NCI-H345 treated with DMSO at 0.1 percent for 48 hours (cell line): ENCODE results near the gene DLG1.
"Not testable (repeated sequence)": the region's sequence is repeated elsewhere in the genome, so short reads cannot be mapped to it uniquely, and the experiment has no call there.

ENCODE experiments used
- DNase-seq: peaks from one replicate; lab custom pipeline; 2025; ENCODE audit not compliant: unreplicated experiment; lab: John Stamatoyannopoulos, UW

DLG1 gene

DNA sequence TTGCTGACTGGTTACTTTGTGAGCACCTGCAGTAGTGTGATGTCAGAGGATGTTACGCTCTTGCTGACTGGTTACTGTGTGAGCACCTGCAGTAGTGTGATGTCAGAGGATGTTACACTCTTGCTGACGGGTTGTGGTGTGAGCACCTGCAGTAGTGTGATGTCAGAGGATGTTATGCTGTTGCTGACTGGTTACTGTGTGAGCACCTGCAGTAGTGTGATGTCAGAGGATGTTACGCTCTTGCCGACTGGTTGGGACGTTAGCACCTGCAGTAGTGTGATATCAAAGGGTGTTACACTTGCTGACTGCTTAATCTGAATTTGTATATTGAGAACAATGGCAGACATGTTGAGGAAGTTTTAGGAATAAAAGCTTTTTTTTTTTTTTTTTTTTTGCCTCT lies 263.6 kb downstream of the DLG1 start:
- DNase-seq = not testable (repeated sequence)

DNA sequence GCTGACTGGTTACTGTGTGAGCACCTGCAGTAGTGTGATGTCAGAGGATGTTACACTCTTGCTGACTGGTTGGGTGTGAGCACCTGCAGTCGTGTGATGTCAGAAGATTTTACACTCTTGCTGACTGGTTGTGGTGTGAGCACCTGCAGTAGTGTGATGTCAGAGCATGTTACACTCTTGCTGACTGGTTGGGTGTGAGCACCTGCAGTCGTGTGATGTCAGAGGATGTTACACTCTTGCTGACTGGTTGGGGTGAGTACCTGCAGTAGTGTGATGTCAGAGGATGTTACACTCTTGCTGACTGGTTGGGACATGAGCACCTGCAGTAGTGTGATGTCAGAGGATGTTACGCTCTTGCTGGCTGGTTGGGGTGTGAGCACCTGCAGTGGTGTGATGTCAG lies 264.6 kb downstream of the DLG1 start:
- not testable (repeated sequence) for DNase-seq

DNA sequence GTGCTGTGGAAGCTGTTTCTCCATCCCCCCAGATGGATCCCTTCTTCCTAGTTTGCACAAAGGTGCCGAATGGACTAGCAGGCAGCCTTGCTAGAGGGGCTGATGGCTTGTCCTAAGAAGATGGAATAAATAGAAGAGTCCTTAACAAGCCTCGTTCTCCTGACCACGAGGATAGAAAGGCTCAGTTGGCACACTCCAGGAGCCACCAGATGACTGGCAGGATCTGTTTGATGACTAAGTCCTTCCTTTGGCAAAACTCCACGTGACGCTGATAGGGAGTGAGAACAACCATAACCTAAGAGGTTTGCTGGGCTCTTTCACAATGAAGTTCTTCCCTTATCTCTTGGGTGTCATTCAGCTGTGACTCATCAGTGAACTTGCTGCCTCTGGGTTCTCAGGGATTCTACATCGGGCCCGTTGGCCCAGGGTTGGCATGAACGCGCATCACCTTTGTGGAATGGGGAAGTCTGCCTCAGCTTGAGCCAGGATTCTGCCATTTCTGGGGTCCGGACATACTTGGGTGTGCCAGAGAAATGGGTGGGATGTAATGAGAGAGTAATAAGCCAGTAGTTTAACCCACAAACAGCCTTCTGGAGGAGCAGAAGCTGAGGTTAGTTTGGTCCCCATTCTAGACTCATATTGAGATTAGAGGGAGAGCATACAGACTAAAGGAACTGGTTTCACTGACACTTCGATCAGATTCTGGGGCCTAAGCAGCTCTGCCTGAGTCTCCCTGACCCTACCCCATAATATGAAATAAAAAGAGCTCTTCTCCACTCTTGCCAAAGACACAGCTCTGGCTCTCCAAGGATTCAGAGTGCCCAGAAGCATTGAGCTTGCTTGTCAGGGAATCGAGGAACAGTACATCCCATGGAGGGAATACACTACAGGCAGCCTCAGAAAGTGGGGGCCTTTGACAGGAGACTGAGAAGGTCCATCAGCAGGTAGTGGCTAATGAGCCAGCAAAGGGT lies 266.8 kb downstream of the DLG1 start:
- no peak for DNase-seq

DNA sequence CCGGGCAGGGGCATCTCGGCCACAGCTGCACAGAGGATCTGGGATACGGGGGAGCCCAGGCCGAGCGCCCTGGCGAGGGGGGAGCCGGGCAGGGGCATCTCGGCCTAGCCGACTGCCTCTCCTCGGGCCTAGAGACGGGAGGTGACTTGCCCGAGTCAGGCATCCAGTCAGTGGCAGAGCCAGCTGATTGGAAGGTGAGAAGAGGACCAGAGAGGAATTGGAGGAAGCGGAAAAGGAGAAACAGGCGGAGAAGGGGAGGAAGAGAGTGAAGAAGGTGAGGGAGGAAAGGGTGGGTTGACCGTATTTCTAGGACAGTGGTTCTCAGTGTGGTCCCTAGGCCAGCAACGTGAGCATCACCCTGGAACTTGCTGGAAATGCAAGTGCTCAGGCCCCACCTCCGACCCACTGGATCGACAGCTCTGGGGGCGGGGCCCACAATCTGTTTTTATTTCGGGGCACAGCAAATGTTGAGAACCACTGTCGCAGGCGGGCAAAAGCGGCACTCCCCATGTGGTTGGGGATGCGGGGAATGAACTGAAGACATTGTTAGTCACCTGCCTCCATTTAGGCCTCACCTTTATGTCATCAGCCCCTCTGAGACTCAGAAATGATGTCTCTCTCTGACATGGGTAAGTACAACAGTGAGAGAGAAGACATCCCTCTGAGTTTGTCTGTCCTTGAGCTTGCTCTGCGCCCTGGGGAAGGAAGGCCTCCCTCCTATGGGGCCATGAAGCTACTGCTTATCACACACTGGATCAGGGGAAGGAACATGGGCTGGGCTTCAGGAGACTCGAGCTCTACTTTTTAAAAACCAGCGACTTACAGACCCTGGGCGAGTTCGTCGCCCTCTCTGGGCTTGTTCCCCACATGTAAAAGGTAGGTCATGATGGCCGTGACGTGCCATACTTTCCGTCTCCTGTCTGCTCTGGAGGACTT lies 267.8 kb downstream of the DLG1 start:
- no peak for DNase-seq

DNA sequence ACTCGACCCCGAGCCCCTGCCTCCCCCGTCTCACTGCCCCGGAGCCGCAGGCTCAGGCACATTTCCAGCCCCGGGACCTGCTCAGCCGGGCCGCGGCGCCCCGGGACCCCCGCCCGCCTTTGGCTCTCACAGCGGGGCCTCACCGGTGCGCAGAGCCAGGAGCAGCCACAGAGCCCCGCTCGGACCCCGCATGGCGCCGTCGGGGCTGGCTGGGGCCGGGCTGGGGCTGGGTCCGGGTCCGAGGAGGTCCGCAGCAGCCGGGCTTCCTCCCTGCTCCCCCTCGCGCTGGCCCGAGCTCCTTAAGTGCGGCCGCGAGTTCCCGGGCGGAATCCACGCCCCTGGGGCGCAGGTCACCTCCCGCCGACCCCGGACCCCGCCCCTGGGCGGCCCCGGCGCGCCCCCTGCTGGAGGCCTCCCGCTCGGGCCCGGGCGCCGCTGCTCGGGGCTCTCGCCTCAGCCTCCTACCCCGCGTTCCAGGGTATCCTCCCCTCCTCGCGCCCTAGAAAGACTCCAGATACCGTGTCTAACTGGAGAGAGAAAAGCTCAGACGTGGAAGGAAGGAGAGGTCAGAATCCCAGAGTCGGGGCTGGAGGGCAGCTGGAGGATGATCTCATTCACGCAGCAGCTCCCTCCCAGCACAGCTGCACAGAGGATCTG lies 268.8 kb downstream of the DLG1 start, which contains the start of gene MELTF:
TSS of gene MELTF (minus strand) at position 307 of the 657 bp plus-strand sequence. CDS start at position 192, 115 bp downstream.
- no peak for DNase-seq

DNA sequence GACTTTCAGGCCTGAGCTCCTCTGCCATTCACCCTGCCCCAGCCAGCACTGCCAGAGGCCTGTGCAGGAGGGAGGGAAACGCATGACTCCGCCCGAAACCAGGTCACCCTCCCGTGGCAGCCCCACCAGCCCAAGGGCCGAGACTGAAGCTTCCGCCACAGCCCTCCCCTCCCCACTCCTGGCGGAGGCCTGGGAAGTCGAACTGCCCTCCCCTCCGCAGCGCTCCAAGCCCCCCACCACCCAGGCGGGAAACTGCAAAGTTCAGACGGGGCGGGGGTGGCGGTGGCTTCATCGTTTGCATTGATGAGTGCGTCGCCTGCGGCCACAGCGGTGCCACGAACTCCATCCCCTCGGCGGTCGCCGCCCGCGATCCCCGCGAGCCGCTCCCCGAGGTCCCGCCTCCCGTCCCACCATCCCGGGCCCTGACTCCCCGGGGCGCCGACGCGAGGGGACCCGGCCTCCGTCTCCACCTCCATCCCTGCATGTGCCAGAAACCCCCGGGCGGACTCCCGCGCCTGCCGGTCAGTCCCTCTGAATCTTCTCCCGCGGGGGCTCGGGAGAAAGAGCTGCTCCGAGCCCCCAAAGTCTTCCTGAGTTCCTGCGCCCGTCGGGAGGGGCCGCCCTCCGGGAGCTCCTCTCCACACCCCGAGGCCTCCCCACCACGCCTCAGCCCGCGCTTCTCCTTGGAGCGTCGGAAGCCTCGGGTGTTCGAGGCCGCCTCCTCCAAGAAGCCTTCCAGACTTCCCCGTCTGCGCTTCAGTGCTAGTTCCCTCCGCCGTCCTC lies 269.5 kb downstream of the DLG1 start:
- no peak for DNase-seq

DNA sequence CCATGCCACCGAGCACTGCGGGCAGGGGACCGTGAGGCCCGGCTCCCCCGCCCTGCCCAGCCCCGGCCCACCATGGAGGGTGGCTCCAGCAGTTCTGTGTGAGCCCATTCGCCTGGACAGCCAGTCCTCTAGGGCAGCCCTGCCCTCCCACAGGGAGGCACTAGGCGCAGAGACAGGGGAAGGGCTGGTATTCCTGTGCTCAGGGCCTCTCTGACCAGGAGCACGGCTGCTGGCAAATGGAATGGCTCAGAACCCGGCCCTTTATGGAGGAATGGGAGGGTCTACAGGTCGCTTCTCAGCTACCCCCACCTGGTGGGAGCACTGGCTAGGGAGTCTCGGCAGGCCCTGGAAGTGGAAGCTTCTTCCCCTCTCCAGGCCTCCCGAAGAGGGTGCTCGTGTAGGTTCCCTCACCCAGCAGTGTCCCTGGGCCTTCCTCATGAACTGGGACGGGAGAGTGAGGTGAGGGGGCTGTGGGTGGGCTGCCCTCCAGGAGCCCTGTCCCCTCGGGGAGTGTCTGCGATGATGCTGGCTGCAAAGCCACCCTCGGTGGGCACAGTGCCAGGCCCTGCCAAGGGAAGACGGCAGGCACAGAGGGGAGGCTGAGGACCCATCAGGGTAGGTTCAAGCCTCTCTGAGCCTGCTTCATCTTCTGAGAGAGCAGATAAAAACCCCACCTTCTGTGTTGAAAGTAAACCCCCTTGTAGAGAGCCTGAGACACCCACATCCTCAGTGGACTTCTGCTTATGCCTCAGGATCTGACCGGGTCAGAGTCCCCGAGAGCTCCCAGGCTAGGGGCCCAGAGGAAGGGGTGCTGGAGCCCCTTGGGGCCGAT lies 270.3 kb downstream of the DLG1 start:
- DNase-seq = no peak

DNA sequence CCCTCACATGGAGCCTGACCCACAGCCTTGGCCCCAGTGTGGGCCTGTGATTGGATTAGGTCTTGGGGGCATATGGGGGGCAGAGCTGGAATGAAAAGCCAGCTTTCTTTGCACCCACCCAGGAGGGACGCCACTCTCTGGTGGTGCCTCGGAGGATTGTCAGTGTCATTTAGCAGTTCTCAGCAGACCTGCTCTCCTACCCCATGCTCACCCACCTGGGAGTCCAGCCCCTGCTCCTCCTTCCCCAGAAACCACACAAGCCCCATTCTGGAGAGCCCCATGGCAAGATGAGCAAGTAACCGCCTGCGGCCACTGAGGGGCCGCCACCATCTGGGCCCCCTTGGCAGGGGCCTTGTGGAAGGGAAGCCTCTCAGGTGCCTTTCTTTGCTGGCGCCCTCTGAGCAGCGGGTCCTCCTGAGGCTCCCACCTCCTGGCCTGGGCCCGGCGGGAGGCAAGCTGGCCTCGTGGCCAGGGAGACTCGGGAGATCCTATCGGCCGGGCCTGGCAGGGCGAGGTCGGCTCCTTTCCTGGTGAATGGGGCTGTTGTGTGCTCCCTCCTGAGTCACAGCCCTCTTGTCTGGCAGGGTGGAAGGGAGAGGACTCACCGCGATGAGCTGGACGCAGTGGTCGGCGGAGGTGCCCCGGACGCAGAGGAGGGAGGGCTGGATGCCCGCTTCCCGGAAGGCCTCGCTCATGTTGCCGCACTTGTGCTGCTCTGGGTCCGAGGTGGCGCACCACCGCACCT lies 271.1 kb downstream of the DLG1 start:
- no peak for DNase-seq

DNA sequence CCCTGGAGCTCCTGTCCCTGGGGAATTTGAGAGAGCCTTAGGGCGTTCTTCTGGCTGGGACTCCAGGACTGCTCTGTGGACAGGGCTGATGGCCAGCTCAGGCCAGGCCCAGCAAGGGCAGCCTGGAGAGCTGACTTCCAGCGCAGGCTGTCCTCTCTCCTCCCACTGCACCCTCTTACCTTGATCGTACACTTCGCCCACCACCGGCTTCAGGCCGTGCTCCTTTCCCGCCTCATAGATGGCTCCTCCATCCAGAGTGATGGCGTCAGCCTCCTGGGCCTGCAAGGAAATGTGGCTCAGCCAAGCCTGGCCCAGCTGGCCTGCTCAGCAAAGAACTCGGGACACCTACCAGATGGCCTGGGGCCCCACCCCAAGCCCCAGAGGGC lies 271.9 kb downstream of the DLG1 start:
- DNase-seq = no peak

DNA sequence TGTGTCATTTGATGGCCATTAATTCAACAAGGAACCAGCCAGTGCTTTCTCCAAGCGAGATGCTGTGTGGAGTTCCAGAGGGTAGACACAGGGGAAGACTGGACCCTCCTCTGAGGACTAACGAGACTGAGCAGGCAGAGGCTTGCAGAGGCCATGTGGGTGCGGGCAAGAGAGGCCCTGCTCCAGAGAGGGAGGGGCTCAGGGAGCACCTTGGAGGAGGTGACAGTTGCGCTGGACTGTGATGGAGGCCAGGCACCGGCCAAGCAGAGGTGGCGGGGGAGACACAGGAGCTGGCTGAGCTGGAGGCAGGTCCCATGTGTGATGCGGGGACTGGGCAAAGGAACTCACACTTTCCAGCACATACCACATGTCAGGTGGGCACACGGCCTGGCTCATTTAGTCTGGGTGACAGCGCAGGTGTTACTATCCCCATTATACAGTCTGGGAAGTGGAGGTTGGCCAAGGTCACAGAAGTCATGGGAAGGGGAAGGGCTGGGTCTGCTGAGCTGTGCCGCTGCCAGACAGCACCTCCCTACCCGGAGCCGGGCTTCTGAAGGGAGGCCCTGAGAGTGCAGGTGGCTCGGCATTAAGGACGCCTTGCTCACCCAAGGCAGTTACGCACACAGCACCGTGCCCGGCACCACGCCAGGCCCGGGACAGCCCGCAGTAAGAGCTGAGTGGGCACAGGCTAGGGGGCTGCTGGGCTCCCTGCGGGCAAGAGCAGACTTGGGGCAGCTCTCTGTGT lies 272.5 kb downstream of the DLG1 start:
- no peak for DNase-seq

DNA sequence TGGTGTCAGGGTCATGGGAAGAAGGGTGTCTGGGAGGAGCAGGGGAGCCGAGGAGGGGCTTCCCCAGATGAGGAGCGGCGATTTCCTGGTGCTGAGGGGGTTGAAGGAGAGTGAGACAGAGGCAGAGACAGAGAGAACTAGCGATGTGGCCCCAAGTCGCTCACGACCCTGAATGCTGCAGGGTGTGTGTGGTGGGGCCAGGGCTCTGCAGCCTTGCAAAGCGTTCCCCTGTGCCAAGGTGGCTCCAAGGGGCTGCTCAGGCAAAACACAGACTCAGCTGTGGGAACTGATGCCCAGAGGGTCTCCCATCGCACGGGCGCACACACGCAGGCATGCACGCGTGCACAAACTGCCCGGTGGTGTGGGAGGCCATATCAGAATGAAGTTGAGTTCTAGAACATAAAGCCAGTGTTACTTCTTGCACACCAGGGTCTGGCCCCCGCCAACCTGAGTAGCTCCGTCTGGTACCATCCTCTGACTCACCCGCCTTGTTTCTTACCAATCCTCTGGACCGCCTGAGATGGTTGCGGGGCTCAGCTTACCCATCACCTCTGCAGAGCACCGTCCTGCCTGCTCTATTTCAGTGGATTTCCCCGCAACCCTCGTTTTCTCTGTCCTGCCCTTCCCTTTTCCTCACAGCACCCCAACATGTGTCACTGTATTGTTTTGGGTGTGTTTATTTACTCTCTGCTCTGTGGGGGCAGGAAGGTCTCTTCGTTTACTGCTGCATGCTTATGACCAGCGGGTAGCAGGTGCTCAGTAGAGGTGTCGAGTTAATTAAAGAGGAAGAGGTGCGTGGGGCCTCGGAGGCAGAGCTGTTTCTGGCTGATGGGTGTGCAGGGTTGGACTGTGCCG lies 273.3 kb downstream of the DLG1 start:
- DNase-seq = no peak

DNA sequence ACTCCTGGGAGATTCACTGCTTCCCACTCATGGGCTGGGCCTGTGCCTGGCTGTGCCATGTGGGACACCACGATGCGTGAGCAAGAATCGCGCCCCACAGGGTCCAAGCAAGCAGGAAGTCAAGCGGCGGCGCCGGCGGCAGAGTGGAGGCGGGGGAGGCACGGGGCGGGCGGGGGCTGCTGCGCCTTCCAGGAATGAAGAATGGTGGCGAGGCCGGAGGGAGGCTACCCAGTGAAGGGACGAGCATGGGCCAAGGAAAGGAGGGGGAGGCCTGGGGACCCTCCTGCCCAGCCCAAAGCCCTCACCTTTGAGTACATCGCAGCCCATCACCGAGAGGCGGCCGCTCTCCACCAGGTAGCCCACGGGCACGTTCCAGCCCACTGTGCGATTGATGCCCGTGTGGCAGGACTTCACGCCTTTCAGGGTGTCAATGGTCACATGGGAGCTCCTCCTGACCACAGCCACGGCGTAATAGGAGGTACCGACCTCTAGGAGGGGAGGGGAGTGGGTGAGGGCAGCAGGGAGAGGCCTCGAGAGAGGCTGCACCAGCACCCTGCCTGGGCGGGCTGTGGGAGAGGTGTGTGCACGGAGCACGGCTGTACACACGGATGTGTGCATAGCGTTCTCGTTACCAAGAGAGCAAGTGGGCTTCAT lies 274.3 kb downstream of the DLG1 start:
- DNase-seq = peak; percentile 61

DNA sequence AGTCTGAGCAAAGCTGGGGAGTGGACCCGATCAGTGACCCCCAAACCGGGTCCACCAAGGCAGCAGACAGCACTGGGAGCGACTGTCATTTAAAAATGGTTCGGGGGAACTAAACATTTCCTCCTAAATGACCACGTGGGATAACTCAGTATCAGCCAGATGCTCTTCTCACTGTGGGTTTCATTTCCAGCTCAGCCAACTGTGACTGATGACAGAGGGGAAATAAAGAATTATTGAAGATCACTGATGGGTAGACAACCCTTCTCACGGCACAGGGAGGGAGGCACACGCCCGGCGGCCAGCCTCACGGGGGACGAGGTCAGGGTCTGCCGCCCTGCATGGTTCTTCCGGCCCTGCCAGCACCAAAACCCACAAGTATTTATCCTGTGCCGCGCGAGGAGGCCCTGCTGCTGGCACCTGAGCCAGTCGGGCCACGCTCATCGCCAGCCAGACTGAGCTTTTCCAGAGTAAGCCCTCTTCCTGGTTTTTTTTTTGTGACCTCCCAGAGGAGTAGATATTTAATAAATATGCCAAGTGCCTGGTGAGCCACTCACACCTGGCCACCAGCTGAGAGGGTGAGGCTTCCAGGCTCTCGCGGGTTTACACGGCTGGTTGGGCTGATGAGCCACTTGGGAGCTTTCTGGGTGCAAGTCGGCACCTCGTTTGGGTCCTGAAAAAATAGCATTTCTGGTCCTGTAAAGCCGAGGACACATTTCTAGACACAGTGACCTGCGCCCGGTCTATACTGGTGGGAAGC lies 275.0 kb downstream of the DLG1 start:
- peak; percentile 93 for DNase-seq

DNA sequence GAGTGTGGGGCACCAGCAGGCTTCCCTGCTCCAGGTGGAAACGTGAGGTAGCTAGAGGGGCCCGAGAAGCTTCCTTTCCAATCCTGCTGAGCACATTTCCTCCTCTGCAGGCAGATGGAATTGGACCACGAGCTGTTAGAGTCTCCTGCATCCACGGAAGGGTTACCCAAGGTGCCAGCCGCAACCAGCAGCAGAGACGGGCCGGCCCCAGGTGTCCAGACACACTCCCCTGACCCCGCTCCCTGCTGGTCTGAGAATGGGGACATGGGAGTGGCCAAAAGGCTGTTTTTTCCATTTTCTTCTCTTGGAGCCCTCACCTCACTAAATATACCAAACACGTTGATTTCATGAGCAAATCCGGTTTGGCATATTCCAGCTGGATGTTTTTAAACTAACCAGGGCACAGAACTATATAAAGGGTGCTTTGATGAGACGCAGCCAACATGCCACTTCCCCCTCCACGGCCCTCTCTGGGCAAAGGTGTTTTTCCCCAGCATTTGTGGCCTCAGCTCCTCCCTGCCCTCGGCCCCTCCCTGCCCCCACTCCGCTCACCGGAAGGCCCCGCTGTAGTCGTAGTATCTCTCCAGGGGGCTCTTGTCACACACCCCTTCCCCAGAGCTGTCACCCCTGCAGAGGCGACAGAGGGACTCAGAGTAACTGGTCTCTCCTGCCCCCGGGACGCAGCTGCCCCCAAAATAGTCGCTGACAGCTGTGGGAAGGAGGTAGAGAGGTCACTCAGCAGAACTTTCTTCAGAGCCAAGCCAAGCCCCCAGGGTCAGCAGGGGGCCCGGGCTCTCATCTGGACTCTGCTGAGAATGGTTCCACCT lies 275.8 kb downstream of the DLG1 start:
- DNase-seq = no peak
